ENCODE measurements around the gene FBXO24.

DNA sequence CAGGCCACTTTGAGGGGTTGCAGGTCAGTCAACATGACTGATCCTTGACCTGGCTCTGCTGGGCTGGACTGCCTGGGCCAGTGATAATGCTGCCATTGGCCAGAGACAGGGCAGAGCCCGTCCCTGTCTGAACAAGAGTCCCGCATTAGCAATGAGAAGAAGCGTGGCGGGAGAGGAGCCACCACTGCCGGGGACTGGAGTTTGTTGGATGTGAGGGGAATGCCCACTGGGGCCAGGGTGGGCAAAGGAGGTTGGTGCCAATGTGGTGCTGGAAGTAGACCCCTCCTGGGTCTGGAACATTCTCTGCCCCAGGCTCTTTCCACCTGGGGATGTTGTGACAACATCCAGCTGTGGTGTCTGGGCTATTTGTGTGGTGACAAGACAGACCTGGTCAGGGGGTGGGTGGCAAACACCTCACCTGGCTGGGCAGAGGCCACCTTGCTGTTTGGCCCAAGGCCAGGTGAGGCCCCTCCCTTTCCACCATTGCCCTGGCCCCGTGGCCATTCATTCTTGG lies 20.1 kb upstream of the FBXO24 start:
- TF ChIP-seq, protein P1, sequence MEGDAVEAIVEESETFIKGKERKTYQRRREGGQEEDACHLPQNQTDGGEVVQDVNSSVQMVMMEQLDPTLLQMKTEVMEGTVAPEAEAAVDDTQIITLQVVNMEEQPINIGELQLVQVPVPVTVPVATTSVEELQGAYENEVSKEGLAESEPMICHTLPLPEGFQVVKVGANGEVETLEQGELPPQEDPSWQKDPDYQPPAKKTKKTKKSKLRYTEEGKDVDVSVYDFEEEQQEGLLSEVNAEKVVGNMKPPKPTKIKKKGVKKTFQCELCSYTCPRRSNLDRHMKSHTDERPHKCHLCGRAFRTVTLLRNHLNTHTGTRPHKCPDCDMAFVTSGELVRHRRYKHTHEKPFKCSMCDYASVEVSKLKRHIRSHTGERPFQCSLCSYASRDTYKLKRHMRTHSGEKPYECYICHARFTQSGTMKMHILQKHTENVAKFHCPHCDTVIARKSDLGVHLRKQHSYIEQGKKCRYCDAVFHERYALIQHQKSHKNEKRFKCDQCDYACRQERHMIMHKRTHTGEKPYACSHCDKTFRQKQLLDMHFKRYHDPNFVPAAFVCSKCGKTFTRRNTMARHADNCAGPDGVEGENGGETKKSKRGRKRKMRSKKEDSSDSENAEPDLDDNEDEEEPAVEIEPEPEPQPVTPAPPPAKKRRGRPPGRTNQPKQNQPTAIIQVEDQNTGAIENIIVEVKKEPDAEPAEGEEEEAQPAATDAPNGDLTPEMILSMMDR (IDR thresholded peaks at IDR 0.05; ENCODE audit: poor library complexity): no peak
- TF ChIP-seq EZH2phosphoT487 (IDR thresholded peaks at IDR 0.05; ENCODE audit: low read depth, severe bottlenecking, unreplicated experiment) (no peak), EZH2 (IDR thresholded peaks at IDR 0.05; ENCODE audit: borderline replicate concordance) (no peak)

Measured in hepatocyte (in vitro differentiated cells).